GM21717 (cell line): ENCODE data around the gene NEAT1.

ENCODE experiments used
- ATAC-seq: cut with Tn5 transposase; IDR thresholded peaks from one replicate; pipeline ENCODE4 v1.9.1; 2021; ENCODE audit warnings: mild to moderate bottlenecking, moderate library complexity; ENCODE audit not compliant: unreplicated experiment

Gene NEAT1

GRCh38 chr11:65478388-65479183 is 56.0 kb downstream of the NEAT1 start:
- no peak for ATAC-seq

- no peak for ATAC-seq
Observed at GRCh38 chr11:65479184-65480145, 56.9 kb downstream of the NEAT1 start.

- ATAC-seq, result no peak
Observed at GRCh38 chr11:65482306-65482850, 59.8 kb downstream of the NEAT1 start.

GRCh38 chr11:65485920-65486219 is 63.3 kb downstream of the NEAT1 start:
- no peak for ATAC-seq

GRCh38 chr11:65486570-65487466 is 64.2 kb downstream of the NEAT1 start:
- ATAC-seq, result no peak

- ATAC-seq, result no peak
Observed at GRCh38 chr11:65487467-65488272, 65.1 kb downstream of the NEAT1 start.

GRCh38 chr11:65488273-65489034 is 65.9 kb downstream of the NEAT1 start:
- ATAC-seq, result no peak

- ATAC-seq, result no peak
Observed at GRCh38 chr11:65489035-65489705, 66.6 kb downstream of the NEAT1 start.

- ATAC-seq, result no peak
Observed at GRCh38 chr11:65489706-65490320, 67.2 kb downstream of the NEAT1 start.

- no peak for ATAC-seq
Observed at GRCh38 chr11:65491163-65491465, 68.5 kb downstream of the NEAT1 start.

GRCh38 chr11:65491614-65492386 is 69.2 kb downstream of the NEAT1 start:
- no peak for ATAC-seq

GRCh38 chr11:65492387-65492636 is 69.7 kb downstream of the NEAT1 start:
- ATAC-seq, result no peak

GRCh38 chr11:65492637-65493366 is 70.2 kb downstream of the NEAT1 start:
- ATAC-seq, result no peak

GRCh38 chr11:65493367-65494176 is 71.0 kb downstream of the NEAT1 start:
- no peak for ATAC-seq
